Measurements from ENCODE around the gene SGIP1. TPM values are rescaled to one million over a fixed set of nuclear protein-coding genes. Genes with fewer than 3 reads are reported as not detected.

Gene SGIP1
- polyA plus RNA-seq, 1 of the 3 experiments (the other 2 are of a cell fraction) = 15.5 TPM

DNA sequence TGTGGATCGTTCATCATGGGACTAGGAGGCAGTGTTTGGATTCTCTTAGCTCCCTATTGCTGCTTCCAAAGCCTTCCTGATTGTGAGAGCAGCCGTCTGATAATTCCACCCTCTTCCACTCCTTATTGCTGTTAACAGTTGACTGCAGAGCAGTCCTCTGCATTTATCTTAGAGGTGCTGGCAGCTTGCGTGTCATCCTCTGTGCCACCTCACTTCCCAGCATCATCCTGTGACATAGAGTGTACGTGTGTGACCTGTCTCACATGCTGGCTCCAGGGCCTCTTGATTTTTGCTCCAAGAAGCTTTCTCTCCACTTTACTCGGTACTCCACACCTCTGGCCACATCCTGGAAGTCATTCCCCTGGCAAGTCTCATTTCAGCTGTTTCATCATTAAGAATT, 165.3 kb downstream of the SGIP1 start (continued):
- TF ChIP-seq, protein P1, sequence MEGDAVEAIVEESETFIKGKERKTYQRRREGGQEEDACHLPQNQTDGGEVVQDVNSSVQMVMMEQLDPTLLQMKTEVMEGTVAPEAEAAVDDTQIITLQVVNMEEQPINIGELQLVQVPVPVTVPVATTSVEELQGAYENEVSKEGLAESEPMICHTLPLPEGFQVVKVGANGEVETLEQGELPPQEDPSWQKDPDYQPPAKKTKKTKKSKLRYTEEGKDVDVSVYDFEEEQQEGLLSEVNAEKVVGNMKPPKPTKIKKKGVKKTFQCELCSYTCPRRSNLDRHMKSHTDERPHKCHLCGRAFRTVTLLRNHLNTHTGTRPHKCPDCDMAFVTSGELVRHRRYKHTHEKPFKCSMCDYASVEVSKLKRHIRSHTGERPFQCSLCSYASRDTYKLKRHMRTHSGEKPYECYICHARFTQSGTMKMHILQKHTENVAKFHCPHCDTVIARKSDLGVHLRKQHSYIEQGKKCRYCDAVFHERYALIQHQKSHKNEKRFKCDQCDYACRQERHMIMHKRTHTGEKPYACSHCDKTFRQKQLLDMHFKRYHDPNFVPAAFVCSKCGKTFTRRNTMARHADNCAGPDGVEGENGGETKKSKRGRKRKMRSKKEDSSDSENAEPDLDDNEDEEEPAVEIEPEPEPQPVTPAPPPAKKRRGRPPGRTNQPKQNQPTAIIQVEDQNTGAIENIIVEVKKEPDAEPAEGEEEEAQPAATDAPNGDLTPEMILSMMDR (IDR thresholded peaks at IDR 0.05) = no peak
- no peak for TF ChIP-seq USF2 (IDR thresholded peaks at IDR 0.05; ENCODE audit: borderline replicate concordance, low read depth, low read length)
- TF ChIP-seq, protein P2, sequence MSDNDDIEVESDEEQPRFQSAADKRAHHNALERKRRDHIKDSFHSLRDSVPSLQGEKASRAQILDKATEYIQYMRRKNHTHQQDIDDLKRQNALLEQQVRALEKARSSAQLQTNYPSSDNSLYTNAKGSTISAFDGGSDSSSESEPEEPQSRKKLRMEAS (IDR thresholded peaks at IDR 0.05; ENCODE audit: low read depth) = no peak
- TF ChIP-seq, protein P3, sequence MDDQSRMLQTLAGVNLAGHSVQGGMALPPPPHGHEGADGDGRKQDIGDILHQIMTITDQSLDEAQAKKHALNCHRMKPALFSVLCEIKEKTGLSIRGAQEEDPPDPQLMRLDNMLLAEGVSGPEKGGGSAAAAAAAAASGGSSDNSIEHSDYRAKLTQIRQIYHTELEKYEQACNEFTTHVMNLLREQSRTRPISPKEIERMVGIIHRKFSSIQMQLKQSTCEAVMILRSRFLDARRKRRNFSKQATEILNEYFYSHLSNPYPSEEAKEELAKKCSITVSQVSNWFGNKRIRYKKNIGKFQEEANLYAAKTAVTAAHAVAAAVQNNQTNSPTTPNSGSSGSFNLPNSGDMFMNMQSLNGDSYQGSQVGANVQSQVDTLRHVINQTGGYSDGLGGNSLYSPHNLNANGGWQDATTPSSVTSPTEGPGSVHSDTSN (IDR thresholded peaks at IDR 0.05) = no peak
- no peak for TF ChIP-seq NRF1 (IDR thresholded peaks at IDR 0.05; ENCODE audit: low read depth, low read length)
- no peak for TF ChIP-seq RFX5 (IDR thresholded peaks at IDR 0.05; ENCODE audit: low read length)

GRCh38 chr1:66704177-66704875, 170.4 kb downstream of the SGIP1 start:
- Histone ChIP-seq H3F3A (replicated peaks; ENCODE audit: insufficient read depth) (no peaks in the 10 kb centered on the region), H2AFZ (ENCODE audit: low read depth) (no peak overlapping the region), H3K4me1 (ENCODE audit: control insufficient read depth in 1 of 2, insufficient read depth in 2 of 2, low read depth in 1 of 2, low read length in 1 of 2) (no peaks in the 10 kb centered on the region; a peak in 1 of 4 replicates), H3K9me2 (no peaks in the 10 kb centered on the region), H3K27ac (ENCODE audit: low read depth in 2 of 2, low read length in 1 of 2) (no peak overlapping the region), H4K20me1 (ENCODE audit: insufficient read depth) (no peaks in the 10 kb centered on the region), H3K27me3 (ENCODE audit: insufficient read depth) (no peaks in the 10 kb centered on the region), H3K9me3 (no peaks in the 10 kb centered on the region), H3K79me2 (ENCODE audit: insufficient read depth) (no peaks in the 10 kb centered on the region), H3K36me3 (replicated peaks in 1 of 2; ENCODE audit: control insufficient read depth in 1 of 2, insufficient read depth in 2 of 2, low read length in 1 of 2) (peaks cover 6 to 16% of the 10 kb centered on the region in 2 experiments), H3K9ac (no peak overlapping the region), H3K4me3 (ENCODE audit: low read depth in 2 of 2, low read length in 1 of 2) (no peak overlapping the region), H3K4me2 (no peak overlapping the region)
- CTCF ChIA-PET = interaction anchor here (1.1 to 1.7 kb wide), 2 partner anchors 86 to 200 kb away, joined by 3 to 4 read pairs; no protein-coding TSS in a partner anchor
- DNase-seq = no peak
- 82% methylated on average over 4 of the region's 4 CpGs for WGBS (ENCODE audit: low lambda C conversion rate)
- POLR2A ChIA-PET = no interaction called here
- TF ChIP-seq RXRA (IDR thresholded peaks at IDR 0.05; ENCODE audit: borderline replicate concordance, low read depth) (no peak), RFX5 (IDR thresholded peaks at IDR 0.05; ENCODE audit: low read length) (no peak), FOXJ3 (CRISPR knock-in tag; IDR thresholded peaks at IDR 0.05) (no peak), FOXM1 (IDR thresholded peaks at IDR 0.05; ENCODE audit: low read depth) (no peak), RAD21 (IDR thresholded peaks at IDR 0.05; ENCODE audit: low read length) (no peak), MEF2A (IDR thresholded peaks at IDR 0.05; ENCODE audit: borderline replicate concordance, low read depth) (no peak), EP300 (IDR thresholded peaks at IDR 0.05; ENCODE audit: borderline replicate concordance in 1 of 2, low read depth in 1 of 2, low read length in 1 of 2) (no peak), NFIC (IDR thresholded peaks at IDR 0.05; ENCODE audit: borderline replicate concordance) (no peak)
- TF ChIP-seq, protein P4, sequence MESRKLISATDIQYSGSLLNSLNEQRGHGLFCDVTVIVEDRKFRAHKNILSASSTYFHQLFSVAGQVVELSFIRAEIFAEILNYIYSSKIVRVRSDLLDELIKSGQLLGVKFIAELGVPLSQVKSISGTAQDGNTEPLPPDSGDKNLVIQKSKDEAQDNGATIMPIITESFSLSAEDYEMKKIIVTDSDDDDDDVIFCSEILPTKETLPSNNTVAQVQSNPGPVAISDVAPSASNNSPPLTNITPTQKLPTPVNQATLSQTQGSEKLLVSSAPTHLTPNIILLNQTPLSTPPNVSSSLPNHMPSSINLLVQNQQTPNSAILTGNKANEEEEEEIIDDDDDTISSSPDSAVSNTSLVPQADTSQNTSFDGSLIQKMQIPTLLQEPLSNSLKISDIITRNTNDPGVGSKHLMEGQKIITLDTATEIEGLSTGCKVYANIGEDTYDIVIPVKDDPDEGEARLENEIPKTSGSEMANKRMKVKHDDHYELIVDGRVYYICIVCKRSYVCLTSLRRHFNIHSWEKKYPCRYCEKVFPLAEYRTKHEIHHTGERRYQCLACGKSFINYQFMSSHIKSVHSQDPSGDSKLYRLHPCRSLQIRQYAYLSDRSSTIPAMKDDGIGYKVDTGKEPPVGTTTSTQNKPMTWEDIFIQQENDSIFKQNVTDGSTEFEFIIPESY (IDR thresholded peaks at IDR 0.05; ENCODE audit: borderline replicate concordance, low read depth) = no peak
- TF ChIP-seq, protein P5, sequence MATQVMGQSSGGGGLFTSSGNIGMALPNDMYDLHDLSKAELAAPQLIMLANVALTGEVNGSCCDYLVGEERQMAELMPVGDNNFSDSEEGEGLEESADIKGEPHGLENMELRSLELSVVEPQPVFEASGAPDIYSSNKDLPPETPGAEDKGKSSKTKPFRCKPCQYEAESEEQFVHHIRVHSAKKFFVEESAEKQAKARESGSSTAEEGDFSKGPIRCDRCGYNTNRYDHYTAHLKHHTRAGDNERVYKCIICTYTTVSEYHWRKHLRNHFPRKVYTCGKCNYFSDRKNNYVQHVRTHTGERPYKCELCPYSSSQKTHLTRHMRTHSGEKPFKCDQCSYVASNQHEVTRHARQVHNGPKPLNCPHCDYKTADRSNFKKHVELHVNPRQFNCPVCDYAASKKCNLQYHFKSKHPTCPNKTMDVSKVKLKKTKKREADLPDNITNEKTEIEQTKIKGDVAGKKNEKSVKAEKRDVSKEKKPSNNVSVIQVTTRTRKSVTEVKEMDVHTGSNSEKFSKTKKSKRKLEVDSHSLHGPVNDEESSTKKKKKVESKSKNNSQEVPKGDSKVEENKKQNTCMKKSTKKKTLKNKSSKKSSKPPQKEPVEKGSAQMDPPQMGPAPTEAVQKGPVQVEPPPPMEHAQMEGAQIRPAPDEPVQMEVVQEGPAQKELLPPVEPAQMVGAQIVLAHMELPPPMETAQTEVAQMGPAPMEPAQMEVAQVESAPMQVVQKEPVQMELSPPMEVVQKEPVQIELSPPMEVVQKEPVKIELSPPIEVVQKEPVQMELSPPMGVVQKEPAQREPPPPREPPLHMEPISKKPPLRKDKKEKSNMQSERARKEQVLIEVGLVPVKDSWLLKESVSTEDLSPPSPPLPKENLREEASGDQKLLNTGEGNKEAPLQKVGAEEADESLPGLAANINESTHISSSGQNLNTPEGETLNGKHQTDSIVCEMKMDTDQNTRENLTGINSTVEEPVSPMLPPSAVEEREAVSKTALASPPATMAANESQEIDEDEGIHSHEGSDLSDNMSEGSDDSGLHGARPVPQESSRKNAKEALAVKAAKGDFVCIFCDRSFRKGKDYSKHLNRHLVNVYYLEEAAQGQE (IDR thresholded peaks at IDR 0.05; ENCODE audit: low read depth, low read length) = no peak
- TF ChIP-seq, protein P1 (IDR thresholded peaks at IDR 0.05) = no peak

Data from SK-N-SH (cell line).